Bronchial epithelial cell (primary cell): Measurements from ENCODE around the gene LRRC4C. TPM values are rescaled to one million over a fixed set of nuclear protein-coding genes. Genes with fewer than 3 reads are reported as not detected.

ENCODE experiments used
- DNase-seq: peaks from one replicate; pipeline ENCODE4 v3.0.0-alpha.2; 2010; ENCODE audit warnings: low read depth
- FAIRE-seq: peaks from 2 replicates; lab custom pipeline; 2011; peaks lifted over from hg19 to GRCh38; lab: Jason Lieb, UNC
- H3K27me3 ChIP-seq: 2 replicates; pipeline ENCODE4 v1.5.1; 2011; ENCODE audit warnings: low read length; ENCODE audit not compliant: control insufficient read depth, insufficient read depth
- H3K36me3 ChIP-seq: 2 replicates; pipeline ENCODE4 v1.5.1; 2011; ENCODE audit warnings: low read length; ENCODE audit not compliant: control insufficient read depth, insufficient read depth
- H3K4me3 ChIP-seq: 2 replicates; pipeline ENCODE4 v1.5.1; 2011; ENCODE audit warnings: mild to moderate bottlenecking, low read depth, low read length, control low read depth
- total RNA-seq: library from RNA; depleted of rRNA; stranded (reverse); fragments of >200 nt; gene quantifications from 2 replicates; pipeline ENCODE4 v1.2.1, GENCODE V29; 2014
- TF ChIP-seq, protein P1 (sequence below): IDR thresholded peaks from 2 replicates; pipeline ENCODE4 v1.5.1; 2011; ENCODE audit warnings: mild to moderate bottlenecking, moderate library complexity, low read length, control low read depth, inconsistent platforms; ENCODE audit not compliant: insufficient read depth, severe bottlenecking

LRRC4C gene
- total RNA-seq, 1 donor from 2014 or later, result not detected

DNA sequence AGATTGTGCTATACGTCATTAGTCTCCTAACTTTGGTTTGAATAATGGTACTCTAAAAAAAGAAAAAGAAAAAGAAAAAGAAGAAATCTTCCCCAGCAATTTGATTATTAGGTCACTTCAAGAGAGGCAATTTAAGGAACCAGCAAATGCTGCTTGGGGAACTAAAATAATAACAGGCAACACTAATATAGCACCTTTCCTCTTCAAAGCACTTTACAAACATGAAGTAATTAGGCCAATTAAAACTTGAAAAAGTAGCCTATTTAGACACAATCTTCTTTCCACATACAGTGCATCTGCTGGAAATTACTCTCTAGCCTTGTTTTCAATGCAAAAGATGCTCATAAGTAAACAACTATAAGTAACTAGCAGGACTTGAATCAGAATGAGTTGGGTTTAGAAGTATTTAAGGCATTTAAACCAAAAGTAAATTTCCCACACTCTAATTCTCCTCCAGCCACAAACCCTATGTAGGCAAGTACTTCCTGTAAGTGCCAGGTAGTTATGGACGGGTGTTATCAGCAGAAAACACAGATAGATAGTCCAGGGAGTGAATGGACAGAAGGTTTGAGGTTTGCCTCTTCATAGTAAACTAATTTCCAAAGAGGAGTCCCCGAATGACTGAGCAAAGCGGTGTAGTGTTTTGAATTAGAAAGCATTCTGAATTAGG lies 44.5 kb downstream of the LRRC4C start:
- FAIRE-seq, result no peak
- H3K27me3 ChIP-seq, result no peaks in the 10 kb centered on the region
- H3K4me3 ChIP-seq, result no peak overlapping the region
- TF ChIP-seq, protein P1, sequence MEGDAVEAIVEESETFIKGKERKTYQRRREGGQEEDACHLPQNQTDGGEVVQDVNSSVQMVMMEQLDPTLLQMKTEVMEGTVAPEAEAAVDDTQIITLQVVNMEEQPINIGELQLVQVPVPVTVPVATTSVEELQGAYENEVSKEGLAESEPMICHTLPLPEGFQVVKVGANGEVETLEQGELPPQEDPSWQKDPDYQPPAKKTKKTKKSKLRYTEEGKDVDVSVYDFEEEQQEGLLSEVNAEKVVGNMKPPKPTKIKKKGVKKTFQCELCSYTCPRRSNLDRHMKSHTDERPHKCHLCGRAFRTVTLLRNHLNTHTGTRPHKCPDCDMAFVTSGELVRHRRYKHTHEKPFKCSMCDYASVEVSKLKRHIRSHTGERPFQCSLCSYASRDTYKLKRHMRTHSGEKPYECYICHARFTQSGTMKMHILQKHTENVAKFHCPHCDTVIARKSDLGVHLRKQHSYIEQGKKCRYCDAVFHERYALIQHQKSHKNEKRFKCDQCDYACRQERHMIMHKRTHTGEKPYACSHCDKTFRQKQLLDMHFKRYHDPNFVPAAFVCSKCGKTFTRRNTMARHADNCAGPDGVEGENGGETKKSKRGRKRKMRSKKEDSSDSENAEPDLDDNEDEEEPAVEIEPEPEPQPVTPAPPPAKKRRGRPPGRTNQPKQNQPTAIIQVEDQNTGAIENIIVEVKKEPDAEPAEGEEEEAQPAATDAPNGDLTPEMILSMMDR, result no peak
- H3K36me3 ChIP-seq, result no peaks in the 10 kb centered on the region
- no peak for DNase-seq

DNA sequence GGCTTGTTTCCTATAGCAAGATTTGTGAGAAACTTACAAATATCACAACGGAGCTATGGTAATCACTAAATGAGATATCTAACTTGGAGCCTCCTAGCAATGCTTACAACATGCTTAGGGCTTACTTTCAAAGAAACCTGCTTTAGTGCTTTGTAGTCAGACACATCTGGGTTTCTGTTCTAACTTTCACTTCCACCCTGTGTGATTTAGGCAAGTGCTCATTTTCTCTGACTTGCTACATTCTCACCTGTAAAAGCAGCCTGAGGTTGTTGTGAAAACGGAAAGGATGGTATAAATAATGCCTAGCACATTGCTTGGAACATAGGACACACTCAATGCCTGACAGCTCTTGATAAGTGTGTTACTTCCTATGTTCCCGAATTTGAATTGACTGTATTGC lies 45.6 kb downstream of the LRRC4C start:
- H3K4me3 ChIP-seq, result no peak overlapping the region
- H3K36me3 ChIP-seq, result no peaks in the 10 kb centered on the region
- H3K27me3 ChIP-seq, result no peaks in the 10 kb centered on the region
- DNase-seq (no peak), FAIRE-seq (no peak)
- TF ChIP-seq, protein P1, result no peak

DNA sequence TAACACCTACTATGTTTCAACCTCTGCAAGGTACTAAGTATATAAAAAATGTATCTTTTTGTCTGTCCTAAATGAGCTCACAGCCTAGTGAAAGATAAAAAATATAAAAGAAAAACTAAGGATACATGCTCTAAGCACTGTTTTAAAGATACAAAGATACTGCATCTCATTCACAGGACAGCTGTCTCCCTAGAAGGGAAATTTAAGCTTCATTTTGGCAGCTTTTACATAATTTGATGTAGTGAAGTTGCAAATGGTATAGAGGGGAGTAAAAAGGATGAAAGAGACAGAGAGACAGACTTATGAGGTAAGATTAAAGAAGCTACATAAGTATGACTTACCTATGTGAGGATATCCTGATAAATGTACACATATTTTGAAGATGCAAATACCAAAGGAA lies 53.6 kb downstream of the LRRC4C start:
- H3K27me3 ChIP-seq, result no peaks in the 10 kb centered on the region
- DNase-seq, result no peak
- TF ChIP-seq, protein P1, result no peak
- no peak overlapping the region for H3K4me3 ChIP-seq
- FAIRE-seq, result no peak
- H3K36me3 ChIP-seq, result no peaks in the 10 kb centered on the region

DNA sequence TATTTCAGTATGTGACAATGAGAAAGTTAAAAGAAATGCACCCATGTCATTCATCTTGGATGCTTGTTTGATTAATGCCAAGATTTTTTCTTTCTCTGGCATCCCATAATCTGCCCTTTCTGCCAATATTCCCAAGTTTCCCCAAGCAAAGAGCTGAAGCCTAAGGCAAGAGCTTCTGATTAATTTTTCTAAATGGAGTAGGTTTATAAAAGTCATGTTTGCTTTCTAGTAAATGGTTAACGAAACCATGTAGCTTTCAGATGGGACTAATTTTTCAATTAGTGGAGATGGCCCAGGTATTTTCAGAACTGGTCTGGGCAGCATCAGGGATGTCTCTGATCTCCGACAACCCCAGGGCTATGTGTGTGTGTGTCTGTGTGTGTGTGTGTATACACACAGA lies 55.3 kb downstream of the LRRC4C start:
- DNase-seq, result no peak
- FAIRE-seq, result no peak
- H3K4me3 ChIP-seq, result no peak overlapping the region
- H3K27me3 ChIP-seq, result no peaks in the 10 kb centered on the region
- H3K36me3 ChIP-seq, result no peaks in the 10 kb centered on the region
- TF ChIP-seq, protein P1, result no peak

DNA sequence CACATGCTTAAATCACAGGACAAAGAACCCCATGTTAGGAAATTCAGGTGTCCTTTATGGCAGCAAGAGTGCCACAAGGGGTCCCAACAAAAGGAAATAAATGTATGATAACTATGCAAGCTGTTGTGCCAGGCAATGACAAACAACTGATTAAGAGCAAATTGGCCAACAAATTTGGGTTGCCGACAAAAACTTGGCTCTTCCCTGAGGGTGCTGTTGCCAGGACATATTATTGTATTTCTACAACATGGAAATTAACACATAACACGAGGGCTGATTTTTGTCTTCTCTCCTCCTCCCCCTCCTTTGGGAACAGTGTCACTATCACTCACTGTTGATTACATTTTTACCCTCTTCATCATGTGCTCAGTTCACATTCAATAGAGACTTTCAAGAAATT lies 56.0 kb downstream of the LRRC4C start:
- no peak for DNase-seq
- no peak for FAIRE-seq
- Histone ChIP-seq H3K27me3 (no peaks in the 10 kb centered on the region), H3K4me3 (no peak overlapping the region), H3K36me3 (no peaks in the 10 kb centered on the region)
- TF ChIP-seq, protein P1, result no peak
